Measurements from ENCODE around the gene PGC.

GRCh38 chr6:41713159-41713649 lies 34.0 kb downstream of the PGC start:
- no peak for TF ChIP-seq CTCF (IDR thresholded peaks at IDR 0.05)
- no peak for TF ChIP-seq POLR2A (IDR thresholded peaks at IDR 0.05)

Data from sigmoid colon (tissue), 3 donors.